Adrenal gland (tissue), 12 donors: ENCODE measurements around the gene PSMA6. TPM values are rescaled to one million over a fixed set of nuclear protein-coding genes. Genes with fewer than 3 reads are reported as not detected.

Experiments
- DNase-seq, 7 donors: peaks; one replicate each; pipeline ENCODE4 v3.0.0-alpha.2; 2019 to 2020
- H3K27ac ChIP-seq, 5 donors: fragments of 200-600 bp; sonication (generic) in 4 of 5; 1 replicate in 3 of 5; 2 replicates in 2 of 5; pipeline versions ENCODE4 v1.5.1 to v1.8.0; 2016 to 2020; ENCODE audit warnings: mild to moderate bottlenecking in 1 of 5
- H3K27me3 ChIP-seq: fragments of 200-600 bp; 2 replicates; pipeline ENCODE4 v1.8.0; 2021
- H3K36me3 ChIP-seq, 2 donors: fragments of 200-600 bp; replicated peaks in 1 of 2; 1 replicate in 1 of 2; 2 replicates in 1 of 2; pipeline versions ENCODE4 v1.5.1 to v1.8.0; 2018 to 2022
- H3K4me1 ChIP-seq, 2 donors: fragments of 200-600 bp; replicated peaks in 1 of 2; 1 replicate in 1 of 2; 2 replicates in 1 of 2; pipeline versions ENCODE4 v1.5.1 to v1.8.0; 2018 to 2021
- H3K4me3 ChIP-seq, 4 donors: fragments of 200-600 bp; sonication (generic) in 3 of 4; one replicate each; pipeline ENCODE4 v1.5.1; 2016 to 2018
- H3K9me3 ChIP-seq, 3 donors: fragments of 200-600 bp; sonication (generic) in 1 of 3; replicated peaks in 1 of 3; 1 replicate in 2 of 3; 2 replicates in 1 of 3; pipeline versions ENCODE4 v1.5.1 to v1.8.0; 2016 to 2021
- POLR2A ChIP-seq, 2 donors: fragments of 450-650 bp; IDR thresholded peaks; one replicate each; pipeline ENCODE4 v1.6.1; 2017; ENCODE audit warnings: antibody characterized with exemption in 2 of 2, mild to moderate bottlenecking in 2 of 2, moderate library complexity in 1 of 2
- WGBS, 4 donors: extraction: QIAGEN DNeasy Blood & Tissue Kit in 2 of 4; methylation state at CpG; one replicate each; pipeline versions ENCODE4 v1.1.5 to v1.1.7; 2013 to 2017; 5-methylcytosine and 5-hydroxymethylcytosine counted together
- intact Hi-C, 2 donors: fragments of 100-400 bp; cut with DNase I; formaldehyde crosslinking; loops; one replicate each; pipeline versions ENCODE4 v1.14.1 to v1.15.0; 2022 to 2023
- polyA plus RNA-seq, 3 donors: library from polyadenylated mRNA; stranded (reverse); fragments of 200-250 nt in 2 of 3; fragments of 350-450 nt in 1 of 3; fragmentation: Illumina TruSeq in 1 of 3; extraction: RNeasy Lipid Tissue Mini Kit (QIAGEN cat#74804) in 1 of 3; gene quantifications; one replicate each; pipeline ENCODE4 v1.2.3, GENCODE V29; 2013 to 2014
- total RNA-seq, 9 donors: library from RNA; depleted of rRNA in 4 of 9; stranded (reverse); fragments of >200 nt in 4 of 9; fragments of 120-200 nt in 1 of 9; fragmentation: NEBNext Ultra II Directional in 1 of 9; extraction: Animal tissue kit (Norgen Biotek cat#: 25700) in 1 of 9; gene quantifications; one replicate each; pipeline versions ENCODE4 v1.1.0 to v1.2.4, GENCODE V29; 2013 to 2023
- TF ChIP-seq, protein P1 (sequence below), 6 experiments: fragments of 450-650 bp in 4 of 6; fragments of 200-600 bp in 2 of 6; sonication (generic) in 1 of 6; IDR thresholded peaks; 1 replicate in 5 of 6; 2 replicates in 1 of 6; pipeline versions ENCODE4 v1.5.1 to v1.8.0; 2016 to 2021; ENCODE audit warnings: antibody characterized with exemption in 6 of 6, mild to moderate bottlenecking in 2 of 6, moderate library complexity in 1 of 6
- donor health status: healthy with polysubstance abuse.
- donor health status: Bipolar disorder and iron deficiency.
- donor health status: DM: yes; HTN: yes; CAD: no.
- donor health status: DM: no; HTN: no; CAD: no.
- donor health status: DM: no; HTN: no; CAD: no.
- donor health status: DM: yes; HTN: yes; CAD: no.

The PSMA6 gene
- total and polyA plus RNA-seq, 12 donors = 114 to 393 (median 185) TPM

DNA sequence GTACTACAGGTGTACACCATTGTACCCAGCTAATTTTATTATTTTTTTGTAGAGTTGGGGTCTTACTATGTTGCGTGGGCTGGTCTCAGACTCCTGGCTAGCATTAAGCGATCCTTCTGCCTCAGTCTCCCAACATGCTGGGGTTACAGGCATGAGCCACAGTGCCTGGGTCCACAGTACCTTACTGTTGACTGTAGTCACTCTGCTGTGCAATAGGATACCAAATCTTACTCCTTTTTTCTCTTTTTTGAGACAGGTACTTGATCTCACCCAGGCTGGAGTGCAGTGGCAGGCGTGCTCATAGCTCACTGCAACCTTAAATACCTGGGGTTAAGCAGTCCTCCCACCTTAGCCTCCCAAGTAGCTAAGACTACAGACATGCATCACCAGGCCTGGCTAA lies 25.6 kb downstream of the PSMA6 start:
- TF ChIP-seq, protein P1, sequence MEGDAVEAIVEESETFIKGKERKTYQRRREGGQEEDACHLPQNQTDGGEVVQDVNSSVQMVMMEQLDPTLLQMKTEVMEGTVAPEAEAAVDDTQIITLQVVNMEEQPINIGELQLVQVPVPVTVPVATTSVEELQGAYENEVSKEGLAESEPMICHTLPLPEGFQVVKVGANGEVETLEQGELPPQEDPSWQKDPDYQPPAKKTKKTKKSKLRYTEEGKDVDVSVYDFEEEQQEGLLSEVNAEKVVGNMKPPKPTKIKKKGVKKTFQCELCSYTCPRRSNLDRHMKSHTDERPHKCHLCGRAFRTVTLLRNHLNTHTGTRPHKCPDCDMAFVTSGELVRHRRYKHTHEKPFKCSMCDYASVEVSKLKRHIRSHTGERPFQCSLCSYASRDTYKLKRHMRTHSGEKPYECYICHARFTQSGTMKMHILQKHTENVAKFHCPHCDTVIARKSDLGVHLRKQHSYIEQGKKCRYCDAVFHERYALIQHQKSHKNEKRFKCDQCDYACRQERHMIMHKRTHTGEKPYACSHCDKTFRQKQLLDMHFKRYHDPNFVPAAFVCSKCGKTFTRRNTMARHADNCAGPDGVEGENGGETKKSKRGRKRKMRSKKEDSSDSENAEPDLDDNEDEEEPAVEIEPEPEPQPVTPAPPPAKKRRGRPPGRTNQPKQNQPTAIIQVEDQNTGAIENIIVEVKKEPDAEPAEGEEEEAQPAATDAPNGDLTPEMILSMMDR (IDR thresholded peaks at IDR 0.05) = no peak
- no peak for TF ChIP-seq POLR2A (IDR thresholded peaks at IDR 0.05)
- DNase-seq = no peak
- Histone ChIP-seq H3K27ac (no peak overlapping the region), H3K36me3 (peaks cover 0 to 59% of the 10 kb centered on the region in 2 donors), H3K4me1 (no peaks in the 10 kb centered on the region), H3K4me3 (no peak overlapping the region), H3K27me3 (no peaks in the 10 kb centered on the region), H3K9me3 (no peaks in the 10 kb centered on the region)
- intact Hi-C loops = no loop called here
- 97 to 100% (median 98%) methylated on average over 3 of the region's 3 CpGs for WGBS, 4 donors

DNA sequence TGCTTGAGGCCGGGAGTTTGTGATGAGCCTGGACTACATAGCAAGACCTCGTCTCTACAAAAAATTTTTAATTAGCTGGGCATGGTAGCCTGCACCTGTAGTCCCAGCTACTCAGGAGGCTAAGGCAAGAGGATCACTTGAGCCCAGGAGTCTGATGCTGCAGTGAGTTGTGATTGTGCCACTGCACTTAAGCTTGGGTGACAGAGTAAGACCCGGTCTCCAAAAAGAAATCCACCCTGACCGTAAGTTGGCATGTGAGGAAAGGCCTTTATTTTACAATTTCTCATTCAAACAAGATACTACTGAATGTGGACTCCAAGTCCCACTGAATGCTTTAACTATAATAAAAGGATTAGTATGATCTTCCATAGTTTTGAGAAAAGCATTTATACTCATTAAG lies 27.3 kb downstream of the PSMA6 start:
- H3K27ac ChIP-seq = no peak overlapping the region
- no peaks in the 10 kb centered on the region for H3K9me3 ChIP-seq
- WGBS, 4 donors = 89 to 95% (median 91%) methylated on average over 4 of the region's 4 CpGs
- no peak for TF ChIP-seq POLR2A (IDR thresholded peaks at IDR 0.05)
- TF ChIP-seq, protein P1 (IDR thresholded peaks at IDR 0.05) = no peak
- DNase-seq = no peak
- peaks cover 0 to 42% of the 10 kb centered on the region in 2 donors for H3K36me3 ChIP-seq
- H3K4me1 ChIP-seq = no peaks in the 10 kb centered on the region
- intact Hi-C loops = no loop called here
- H3K4me3 ChIP-seq = no peak overlapping the region
- no peaks in the 10 kb centered on the region for H3K27me3 ChIP-seq

DNA sequence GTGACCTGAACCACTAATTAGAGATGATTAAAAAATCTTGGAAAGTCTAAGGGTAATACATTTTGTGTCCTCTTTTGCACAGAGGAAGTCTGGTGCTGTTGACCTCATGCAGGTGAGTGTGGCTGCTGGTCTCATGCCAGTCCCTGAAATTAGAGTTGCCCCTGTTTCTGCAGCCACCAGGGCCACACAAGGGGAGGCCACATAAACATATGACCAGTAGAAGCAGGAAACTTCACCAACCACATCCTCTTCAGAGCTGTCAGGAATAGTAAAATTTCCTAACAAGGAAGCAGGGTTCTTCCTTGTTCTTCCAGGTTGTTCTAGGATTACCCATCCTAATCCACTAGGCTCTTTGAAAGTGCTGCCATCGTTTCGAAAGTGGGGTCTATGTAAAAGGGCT lies 28.3 kb downstream of the PSMA6 start:
- intact Hi-C loops = no loop called here
- no peak for DNase-seq
- TF ChIP-seq, protein P1 (IDR thresholded peaks at IDR 0.05) = no peak
- no peak for TF ChIP-seq POLR2A (IDR thresholded peaks at IDR 0.05)
- Histone ChIP-seq H3K27ac (no peak overlapping the region), H3K4me1 (no peaks in the 10 kb centered on the region), H3K36me3 (peaks cover 0 to 34% of the 10 kb centered on the region in 2 donors), H3K4me3 (no peak overlapping the region), H3K9me3 (no peaks in the 10 kb centered on the region), H3K27me3 (no peaks in the 10 kb centered on the region)
- WGBS, 4 donors = 65 to 77% (median 71%) methylated on average over 2 of the region's 2 CpGs

DNA sequence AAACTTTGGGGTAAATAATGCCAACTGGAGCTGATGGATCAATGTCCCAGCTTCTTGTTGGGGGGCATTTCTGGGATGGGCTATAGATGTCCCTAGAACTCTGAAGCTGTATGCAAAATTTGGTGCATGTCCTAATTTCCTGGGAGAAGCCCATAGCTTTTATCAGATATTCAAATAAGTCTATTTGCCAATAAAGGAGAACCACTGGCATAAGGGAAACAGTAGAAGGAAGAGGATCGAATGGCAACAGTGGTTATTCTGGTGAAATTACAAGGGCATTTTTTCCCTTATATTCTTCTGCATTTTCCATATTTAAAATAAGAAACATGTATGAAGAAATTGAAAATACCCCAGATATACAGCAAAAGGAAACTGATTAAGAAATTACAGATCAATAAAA lies 34.2 kb downstream of the PSMA6 start:
- DNase-seq = no peak
- intact Hi-C loops = no loop called here
- Histone ChIP-seq H3K36me3 (no peaks in the 10 kb centered on the region), H3K27ac (no peak overlapping the region), H3K4me3 (no peak overlapping the region), H3K9me3 (no peaks in the 10 kb centered on the region), H3K4me1 (no peaks in the 10 kb centered on the region), H3K27me3 (no peaks in the 10 kb centered on the region)
- 53 to 88% (median 77%) methylated on average over 1 of the region's 1 CpG for WGBS, 4 donors
- TF ChIP-seq, protein P1 (IDR thresholded peaks at IDR 0.05) = no peak
- TF ChIP-seq POLR2A (IDR thresholded peaks at IDR 0.05) = no peak
